AG09309 (cell line): Measurements from ENCODE around the gene ABCA3.

ENCODE experiments used
- DNase-seq: peaks from one replicate; pipeline ENCODE4 v3.0.0-alpha.2; 2010; ENCODE audit warnings: low read depth
- H3K4me3 ChIP-seq: 2 replicates; pipeline ENCODE4 v1.5.1; 2011; ENCODE audit warnings: mild to moderate bottlenecking, low read depth, low read length, moderate library complexity; ENCODE audit not compliant: control insufficient read depth
- CTCF ChIP-seq: IDR thresholded peaks from 2 replicates; pipeline ENCODE4 v1.5.1; 2011; ENCODE audit warnings: mild to moderate bottlenecking, low read depth, low read length, inconsistent platforms; ENCODE audit not compliant: insufficient read depth, control insufficient read depth; ENCODE audit errors: missing control alignments

The ABCA3 gene

DNA sequence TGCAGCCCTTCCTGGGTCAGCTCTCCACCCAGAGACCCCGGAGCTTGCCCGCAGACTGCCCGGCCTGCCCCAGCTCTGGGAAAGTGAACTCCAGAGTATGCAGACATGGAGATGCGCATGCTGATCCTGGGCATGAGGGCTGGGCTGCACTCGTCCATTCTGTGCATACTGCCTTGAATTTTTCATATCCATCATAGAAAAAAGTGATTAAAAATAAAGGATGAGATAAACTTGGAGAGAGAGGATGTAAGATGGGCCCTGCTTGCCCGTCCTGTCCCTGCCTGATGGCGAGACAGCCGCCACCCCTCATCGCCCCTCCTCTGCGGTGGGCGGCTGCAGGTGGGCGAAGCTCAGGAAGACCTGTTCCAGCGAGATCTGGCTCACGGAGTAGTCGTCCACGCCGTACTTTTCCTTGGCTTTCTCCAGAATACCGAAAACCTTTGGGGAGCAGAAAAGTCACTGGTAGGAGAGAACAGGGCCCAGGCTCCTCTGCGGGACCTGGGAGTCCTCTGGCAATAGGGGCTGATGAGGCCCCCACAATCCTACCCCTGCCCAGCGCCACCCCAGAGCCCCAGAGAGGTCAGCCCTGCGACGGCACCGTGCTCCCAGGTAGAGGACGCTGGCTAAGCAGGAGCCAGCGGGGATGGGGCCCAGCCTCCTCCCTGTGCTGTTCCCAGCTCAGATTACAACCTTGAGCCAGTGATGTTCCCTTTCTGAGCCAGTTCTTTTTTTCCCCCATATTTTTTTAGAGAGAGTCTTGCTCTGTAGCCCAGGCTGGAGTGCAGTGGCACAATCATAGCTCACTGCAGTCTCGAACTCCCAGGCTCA is 63.9 kb downstream of the ABCA3 start:
- no peak for TF ChIP-seq CTCF
- no peak overlapping the region for H3K4me3 ChIP-seq
- no peak for DNase-seq

- no peak for DNase-seq
- no peak for TF ChIP-seq CTCF
- H3K4me3 ChIP-seq, result no peak overlapping the region
These were observed 64.8 kb downstream of the ABCA3 start for GRCh38 chr16:2275476-2276367.

GRCh38 chr16:2273931-2274330 is 66.6 kb downstream of the ABCA3 start:
- no peak overlapping the region for H3K4me3 ChIP-seq
- no peak for TF ChIP-seq CTCF
- no peak for DNase-seq

DNA sequence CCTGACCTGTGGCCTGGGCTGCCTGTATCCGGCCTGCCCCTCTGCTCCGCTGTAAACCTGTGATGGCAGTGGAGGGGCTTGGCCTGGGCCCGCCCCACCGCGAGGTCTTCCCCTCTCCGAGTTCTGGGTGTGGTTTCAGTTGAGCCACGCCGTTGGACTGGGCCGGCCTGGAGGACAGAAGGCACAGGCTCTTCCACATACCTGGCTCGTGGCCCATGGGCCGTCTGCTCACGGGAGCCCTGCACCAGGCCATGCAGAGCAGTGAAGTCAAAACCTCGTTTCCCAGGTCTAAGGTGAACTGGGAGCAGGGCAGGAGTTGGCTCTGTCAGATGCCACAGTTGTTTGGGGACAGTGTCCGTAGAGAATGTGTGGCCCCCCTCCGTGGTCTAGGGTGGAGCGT is 67.0 kb downstream of the ABCA3 start:
- no peak for DNase-seq
- no peak overlapping the region for H3K4me3 ChIP-seq
- TF ChIP-seq CTCF, result no peak

- TF ChIP-seq CTCF, result no peak
- H3K4me3 ChIP-seq, result no peak overlapping the region
- DNase-seq, result no peak
These were observed 68.6 kb downstream of the ABCA3 start for GRCh38 chr16:2271848-2272461.
